Fibroblast of skin of left biceps (primary cell): ENCODE results near the gene CUL4A.

Experiments
- DNase-seq, 2 experiments: peaks; one replicate each; pipeline ENCODE4 v3.0.0-alpha.2; 2013; ENCODE audit warnings: low read depth in 2 of 2

The CUL4A gene

GRCh38 chr13:113208421-113209335 lies 735 bp upstream of the CUL4A start, which contains the start of gene PCID2:
Gene PCID2 (minus strand): TSS chr13:113208669. CDS start chr13:113208634, 35 bp downstream.
- peak; percentile 59 to 74 for DNase-seq

DNA sequence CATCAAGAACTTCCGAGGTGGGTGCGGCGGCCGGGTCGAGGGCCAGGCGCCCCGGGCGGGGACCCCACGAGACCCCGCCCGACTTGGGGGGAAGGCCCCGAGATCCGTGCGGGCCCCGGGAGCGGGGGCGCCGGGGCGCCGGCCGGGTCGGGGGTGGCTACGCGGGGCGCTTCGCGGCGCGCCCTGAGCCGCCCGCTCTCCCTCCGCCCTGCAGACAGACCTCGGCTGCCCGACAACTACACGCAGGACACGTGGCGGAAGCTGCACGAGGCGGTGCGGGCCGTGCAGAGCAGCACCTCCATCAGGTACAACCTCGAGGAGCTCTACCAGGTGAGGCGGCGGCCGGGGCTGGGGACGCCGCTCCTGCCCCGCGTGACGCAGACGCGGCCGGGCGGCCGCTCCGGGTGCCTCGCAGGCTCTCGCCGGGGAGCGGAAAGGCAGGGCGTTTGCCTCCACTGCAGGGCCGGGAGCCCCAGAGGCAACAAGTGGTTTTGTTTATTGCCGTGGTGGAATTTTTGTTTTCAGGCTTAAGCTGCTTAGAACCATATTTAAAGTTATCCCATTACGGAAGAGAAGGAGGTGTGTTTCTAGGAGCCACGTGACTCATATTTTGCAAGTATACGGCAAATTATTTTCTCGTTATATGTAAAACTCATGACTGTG lies 477 bp downstream of the CUL4A start:
- DNase-seq, result no peak

DNA sequence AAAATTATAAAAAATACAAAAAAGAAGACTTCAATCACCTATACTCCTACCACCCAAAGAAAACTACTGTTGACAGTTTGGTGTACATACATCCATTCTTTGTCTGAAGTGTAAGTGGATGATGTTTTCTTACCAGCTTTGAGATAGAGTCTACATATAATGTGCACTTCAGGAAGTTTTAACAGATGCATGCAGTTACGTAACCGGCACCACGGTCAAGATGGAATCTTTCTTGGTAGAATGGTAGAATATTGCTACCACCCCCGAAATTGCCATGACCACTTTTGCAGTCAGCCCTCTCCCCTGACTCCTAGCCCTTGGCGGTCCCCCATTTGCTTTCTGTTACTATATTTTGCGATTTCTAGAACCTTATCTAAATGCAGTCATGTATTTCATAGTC lies 1.4 kb downstream of the CUL4A start:
- no peak for DNase-seq

- no peak for DNase-seq
Observed at GRCh38 chr13:113211774-113212173, 2.4 kb downstream of the CUL4A start.

DNA sequence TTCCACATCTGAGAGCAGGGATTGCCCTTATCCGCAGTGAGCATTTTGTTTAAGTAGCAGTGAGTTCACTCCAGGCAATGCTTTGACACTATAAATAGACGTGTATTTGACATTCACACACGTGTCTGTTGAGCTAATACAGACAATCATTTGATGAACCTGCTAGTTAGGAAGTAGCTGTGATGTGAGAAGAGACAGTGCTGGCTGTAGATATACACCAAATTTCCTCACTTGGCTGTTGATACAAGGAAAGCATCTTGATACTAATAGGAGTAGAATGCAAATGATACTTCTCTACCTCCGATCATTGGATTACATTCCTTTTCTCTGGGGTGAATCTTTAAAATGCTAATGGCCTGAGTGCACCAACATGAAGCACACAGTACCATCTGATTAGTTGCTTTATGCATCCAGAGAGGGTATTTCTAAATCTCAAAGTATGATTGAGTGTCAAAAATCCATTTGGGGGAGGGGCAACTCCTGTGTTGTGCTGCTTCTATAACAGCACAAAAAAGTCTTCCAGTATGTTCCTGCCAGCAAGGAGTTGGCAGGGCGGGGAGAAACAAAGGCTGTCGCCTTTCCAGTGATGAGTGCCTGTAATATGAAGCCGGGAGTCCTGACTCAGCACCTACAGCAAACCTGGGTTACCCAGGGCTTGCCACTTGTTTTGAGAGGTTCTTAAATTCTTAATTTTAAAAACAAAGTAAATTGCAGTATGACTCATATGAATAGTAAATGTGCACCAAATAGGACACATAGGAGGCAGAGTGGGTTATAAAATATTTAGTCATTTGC lies 7.0 kb downstream of the CUL4A start:
- no peak for DNase-seq

DNA sequence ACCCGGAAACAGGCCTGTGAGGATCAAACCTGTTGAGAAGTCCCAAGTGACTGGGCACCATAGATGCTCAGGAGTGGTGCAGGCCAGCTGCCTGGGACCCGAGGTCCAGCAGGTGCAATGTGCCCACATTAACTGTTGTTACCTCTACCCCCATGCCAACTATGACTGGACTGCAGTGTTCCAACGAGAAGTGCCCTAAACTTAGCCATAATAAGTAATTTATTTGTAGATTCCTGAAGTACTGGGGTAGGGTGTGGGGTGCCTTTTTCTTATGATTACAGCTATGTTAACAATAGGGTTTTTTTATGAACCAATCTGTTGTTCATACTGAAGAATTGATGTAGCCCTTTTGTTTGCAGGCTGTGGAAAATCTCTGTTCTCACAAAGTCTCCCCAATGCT lies 9.2 kb downstream of the CUL4A start:
- no peak for DNase-seq

GRCh38 chr13:113219256-113219940 lies 10.0 kb downstream of the CUL4A start:
- no peak for DNase-seq

- DNase-seq, result no peak
Observed at GRCh38 chr13:113220141-113220598, 10.8 kb downstream of the CUL4A start.

- no peak for DNase-seq
Observed at GRCh38 chr13:113220877-113221276, 11.5 kb downstream of the CUL4A start.

DNA sequence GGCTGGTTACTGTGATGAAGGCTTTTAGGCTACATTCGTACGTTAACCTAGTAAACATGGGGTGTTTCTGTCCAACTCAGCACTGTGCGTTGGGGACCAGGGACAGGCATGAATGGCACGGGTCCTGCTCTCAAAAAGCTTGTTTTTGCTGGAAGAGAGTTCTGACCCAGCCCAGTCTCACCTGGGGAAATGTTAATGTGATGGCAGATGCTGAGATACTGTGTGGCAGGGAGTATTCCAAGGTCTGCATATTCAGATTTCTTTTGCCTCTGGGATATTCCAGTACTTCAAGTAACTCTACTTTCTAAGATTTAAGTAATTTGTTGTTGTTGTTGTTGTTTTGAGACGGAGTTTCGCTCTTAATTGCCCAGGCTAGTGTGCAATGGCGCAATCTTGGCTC lies 13.7 kb downstream of the CUL4A start:
- no peak for DNase-seq

DNA sequence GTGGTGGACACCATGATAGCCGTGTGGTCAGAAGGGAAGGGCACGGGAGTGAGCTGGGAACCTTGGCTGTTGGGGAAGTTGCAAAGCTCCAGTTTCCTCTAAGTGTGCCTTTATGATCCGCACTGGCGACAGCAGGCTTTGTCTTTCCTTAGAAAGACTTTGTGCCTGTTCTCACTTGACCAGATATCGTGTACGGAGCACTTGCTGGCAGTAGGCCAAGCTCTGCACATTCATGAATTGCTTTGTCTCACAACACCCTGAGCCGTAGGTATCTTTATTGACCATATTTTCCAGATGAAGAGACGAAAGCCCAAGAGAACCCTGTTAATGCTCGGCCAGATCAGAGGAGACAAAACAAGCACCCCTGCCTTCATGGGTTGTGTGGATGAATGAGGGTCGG lies 15.1 kb downstream of the CUL4A start:
- no peak for DNase-seq

DNA sequence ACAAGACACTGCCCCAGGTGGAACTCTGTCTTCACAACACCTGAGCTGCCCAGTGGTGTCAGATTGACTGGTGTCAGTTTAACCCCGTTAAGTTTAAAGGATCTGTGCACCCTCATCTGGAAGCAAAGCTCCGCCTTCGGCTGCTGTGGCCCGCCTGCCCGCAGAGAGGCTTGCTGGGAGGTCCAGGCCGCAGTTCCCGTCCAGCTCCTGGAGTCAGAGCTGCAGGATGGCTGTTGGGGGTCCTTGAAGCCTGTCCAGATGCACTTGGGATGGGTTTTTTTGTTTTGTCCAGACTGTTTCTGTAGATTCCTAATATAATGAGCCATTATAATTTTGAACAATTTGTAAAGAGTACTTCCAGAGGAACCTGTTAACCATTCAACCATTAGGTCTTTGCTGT lies 16.1 kb downstream of the CUL4A start:
- no peak for DNase-seq

DNA sequence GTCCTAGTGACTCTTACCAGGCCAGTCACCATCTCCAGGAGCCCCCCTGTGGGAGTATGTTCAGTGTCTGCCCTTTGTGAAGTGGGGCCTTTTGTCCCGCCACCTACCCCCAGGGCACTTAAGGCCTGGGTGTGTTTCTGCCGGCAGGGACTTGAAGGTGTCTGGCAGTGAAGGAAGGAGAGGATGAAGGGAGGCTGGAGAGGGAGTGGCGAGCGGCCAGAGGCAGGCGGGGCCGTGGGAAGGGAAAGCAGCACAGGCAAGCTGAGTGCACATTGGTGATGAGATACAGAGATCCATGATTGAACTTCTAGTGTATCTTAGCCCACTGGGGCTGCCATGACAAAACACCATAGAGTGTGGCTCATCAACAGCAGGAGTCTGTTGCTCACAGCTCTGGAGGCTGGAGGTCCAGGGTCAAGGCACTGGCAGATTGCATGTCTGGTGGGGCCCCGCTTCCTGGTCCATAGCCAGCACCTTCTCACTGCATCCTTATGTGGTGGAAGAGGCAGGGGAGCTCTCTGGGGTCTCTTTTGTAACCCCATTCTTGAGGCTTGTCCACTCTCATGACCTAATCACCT lies 17.5 kb downstream of the CUL4A start:
- DNase-seq, result no peak

DNA sequence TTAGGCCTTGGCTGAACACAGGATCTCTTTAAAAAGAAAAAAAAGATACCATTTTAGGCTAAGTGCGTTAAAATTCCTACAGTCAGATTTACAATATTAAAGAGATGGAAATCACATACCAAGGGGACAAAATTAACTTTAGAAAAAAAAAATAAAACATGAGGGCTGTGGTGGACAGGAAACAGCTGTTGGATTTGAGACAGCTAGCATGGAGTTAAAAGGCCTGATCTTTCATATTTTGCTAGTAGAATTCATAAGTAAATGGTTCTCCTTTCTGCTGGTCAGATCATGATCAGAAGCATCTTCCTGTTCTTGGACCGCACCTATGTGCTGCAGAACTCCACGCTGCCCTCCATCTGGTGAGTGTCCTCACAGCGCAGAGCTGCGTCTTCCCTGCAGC lies 19.7 kb downstream of the CUL4A start:
- DNase-seq, result no peak

DNA sequence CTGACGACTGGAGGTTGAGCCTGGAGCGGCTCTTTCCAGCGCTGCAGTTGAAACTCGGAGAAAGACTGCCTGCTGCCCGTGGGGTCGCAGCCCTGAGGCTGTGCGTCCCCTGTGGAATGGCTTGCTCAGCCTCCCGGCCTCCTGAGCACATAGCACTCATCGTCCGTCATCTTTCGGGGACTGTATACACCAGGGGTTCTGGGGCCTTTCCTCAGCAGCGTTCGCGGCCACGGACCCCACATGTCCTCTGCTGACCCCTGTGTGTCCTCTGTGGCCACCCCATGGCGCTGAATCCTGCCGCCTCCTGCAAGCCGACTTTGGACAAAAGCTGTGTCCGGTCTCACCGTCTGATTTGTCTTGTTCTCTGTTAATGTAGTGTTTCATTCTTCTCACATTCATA lies 20.4 kb downstream of the CUL4A start:
- no peak for DNase-seq

DNA sequence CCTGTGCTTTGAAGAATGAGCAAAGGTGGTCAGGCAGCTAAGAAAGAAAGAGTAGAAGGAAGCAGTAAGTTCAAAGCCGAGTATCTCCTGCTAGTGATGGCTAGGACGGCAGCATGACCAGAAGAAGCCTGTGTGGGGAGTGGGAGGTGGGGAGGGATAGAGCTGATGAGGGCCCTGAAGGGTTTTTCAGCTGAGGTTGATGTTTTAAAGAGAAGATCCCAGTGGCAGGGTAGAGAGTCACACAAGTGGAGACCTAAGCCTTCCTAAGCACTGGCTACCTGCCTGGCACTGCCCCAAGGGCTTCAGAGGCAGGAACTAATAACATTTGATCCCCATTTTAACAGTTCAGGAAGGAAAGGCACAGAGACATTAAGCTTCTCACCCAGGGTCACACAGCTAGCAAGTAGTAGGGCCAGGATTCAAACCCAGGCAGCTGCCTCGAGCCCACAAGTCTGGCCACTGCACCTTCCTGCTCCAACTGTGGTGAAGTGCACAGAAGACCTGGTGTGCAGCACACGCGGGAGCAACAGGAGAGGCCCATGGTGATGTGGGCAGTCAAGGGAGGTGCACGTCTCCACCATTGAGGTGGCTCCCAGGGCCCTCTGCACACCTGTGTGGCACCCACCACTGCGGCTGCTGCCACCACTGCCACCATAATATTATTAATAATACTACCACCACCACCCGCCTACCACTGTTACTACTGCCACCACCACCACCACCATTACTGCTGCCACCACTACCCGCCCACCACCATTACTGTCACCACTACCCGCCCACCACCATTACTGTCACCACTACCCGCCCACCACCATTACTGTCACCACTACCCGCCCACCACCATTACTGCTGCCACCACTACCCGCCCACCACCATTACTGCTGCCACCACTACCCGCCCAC lies 22.1 kb downstream of the CUL4A start:
- DNase-seq, result no peak

DNA sequence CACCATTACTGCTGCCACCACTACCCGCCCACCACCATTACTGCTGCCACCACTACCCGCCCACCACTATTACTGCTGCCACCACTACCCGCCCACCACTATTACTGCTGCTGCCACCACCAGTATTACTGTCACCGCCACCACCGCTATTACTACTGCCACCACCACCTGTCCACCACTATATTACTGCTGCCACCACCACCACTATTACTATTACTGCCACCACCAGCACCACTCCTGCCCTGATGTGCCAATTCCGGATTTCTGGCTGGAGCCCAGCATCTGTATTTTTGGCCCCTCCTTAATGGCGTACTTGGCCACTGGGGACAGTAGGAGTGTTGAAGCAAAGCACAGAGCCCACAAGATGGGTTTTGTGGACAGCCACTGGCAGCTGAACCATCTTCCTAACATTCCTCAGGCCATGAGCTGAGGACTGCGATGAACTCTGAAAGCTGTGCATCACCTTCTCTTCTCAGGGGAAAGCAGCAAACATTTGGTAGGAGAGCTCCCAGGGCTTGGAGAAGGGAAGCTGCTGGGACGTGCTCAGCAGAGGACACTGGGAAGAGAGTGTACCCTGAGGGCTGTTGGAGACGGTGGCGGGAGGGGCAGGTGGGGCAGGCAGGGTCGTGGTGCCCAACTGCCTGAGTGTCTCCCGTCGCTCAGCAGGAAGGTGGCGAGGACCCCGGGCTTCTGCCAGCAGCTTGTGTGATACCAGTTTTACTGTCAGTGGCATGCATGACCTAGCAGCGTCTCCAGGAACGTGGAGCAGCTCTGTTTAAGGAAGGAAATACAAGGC lies 23.0 kb downstream of the CUL4A start:
- no peak for DNase-seq

DNA sequence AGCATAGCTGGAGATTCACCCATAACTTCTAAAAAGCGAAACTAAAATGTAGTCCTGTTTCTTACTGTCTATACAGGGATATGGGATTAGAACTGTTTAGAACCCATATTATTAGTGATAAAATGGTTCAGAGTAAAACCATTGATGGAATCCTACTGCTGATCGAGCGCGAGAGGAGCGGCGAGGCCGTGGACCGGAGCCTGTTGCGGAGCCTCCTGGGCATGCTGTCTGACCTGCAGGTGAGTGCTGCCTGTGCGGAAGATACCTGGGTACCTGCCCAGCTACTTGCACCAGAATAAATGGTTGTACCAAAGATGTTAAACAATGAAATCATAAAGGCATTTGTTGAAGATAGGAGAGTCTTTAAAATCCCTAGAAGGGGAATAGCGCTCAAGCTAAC lies 23.7 kb downstream of the CUL4A start:
- DNase-seq, result no peak

DNA sequence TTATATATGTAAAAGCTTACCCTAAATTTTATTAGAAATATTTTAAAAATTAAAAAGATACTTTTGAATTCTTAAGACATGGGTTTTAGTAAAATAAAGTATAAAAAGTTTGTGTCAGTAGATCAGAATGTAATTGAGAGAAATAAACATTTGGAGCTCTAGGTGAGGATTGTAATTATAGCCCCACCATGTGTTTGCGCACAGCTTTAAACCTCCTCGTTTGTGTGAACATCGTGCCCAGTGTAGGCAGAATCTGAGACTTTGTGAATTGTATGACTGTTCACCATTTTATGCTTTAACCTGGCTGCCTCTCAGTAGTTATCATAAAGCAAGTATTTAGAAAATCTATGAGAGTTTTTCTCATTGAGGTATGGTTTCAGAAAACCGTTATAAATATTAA lies 29.1 kb downstream of the CUL4A start:
- no peak for DNase-seq
